Hepatocyte (in vitro differentiated cells): ENCODE measurements around the gene CPT2.

ENCODE experiments used
- CTCF ChIP-seq: fragments of 200-600 bp; sonication (generic); IDR thresholded peaks from 2 replicates; pipeline ENCODE4 v1.5.1; 2016; ENCODE audit warnings: antibody characterized with exemption, mild to moderate bottlenecking; ENCODE audit not compliant: poor library complexity
- EZH2 ChIP-seq: fragments of 200-600 bp; sonication (generic); IDR thresholded peaks from 2 replicates; pipeline ENCODE4 v1.6.1; 2016; ENCODE audit warnings: antibody characterized with exemption, mild to moderate bottlenecking, borderline replicate concordance
- EZH2phosphoT487 ChIP-seq: fragments of 200-600 bp; sonication (generic); IDR thresholded peaks from one replicate; pipeline ENCODE4 v1.6.1; 2018; ENCODE audit warnings: antibody characterized with exemption, mild to moderate bottlenecking, low read depth, moderate library complexity; ENCODE audit not compliant: unreplicated experiment, severe bottlenecking

- TF ChIP-seq CTCF (no peak), EZH2 (no peak), EZH2phosphoT487 (no peak)
Observed at GRCh38 chr1:53220962-53221286, 24.3 kb downstream of the CPT2 start.
